Measurements from ENCODE around the gene CACNA2D4.

DNA sequence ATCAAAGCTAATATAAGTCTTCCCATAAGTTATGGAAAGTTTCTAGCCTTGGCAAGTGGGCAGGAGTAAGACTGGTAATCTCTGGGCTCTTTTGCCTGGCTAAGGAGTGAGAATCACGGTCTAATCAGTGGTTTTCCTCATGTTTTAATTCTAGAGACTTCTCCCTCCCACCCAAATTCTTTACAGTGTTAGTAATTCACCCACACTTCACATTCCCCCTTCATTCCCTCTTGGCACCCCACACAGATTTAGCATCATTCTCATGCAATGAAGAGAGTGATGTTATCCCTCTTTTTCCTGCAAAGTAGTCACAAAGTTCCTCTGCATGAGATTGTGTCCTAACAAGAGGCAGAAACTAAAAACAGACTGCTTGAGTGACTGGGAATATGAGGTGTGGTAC lies 28.6 kb upstream of the CACNA2D4 start:
- no peak for TF ChIP-seq CTCF (IDR thresholded peaks at IDR 0.05)
- TF ChIP-seq POLR2A (IDR thresholded peaks at IDR 0.05), result no peak

Measured in thyroid gland (tissue), 4 donors.